Sigmoid colon (tissue), 3 donors: ENCODE measurements around the gene WFDC10A.

Experiments
- POLR2A ChIP-seq, 2 donors: fragments of 450-650 bp; IDR thresholded peaks; one replicate each; pipeline ENCODE4 v1.6.1; 2016; ENCODE audit warnings: antibody characterized with exemption in 2 of 2, mild to moderate bottlenecking in 2 of 2, moderate library complexity in 2 of 2
- TF ChIP-seq, protein P1 (sequence below), 4 experiments: fragments of 450-650 bp in 3 of 4; fragments of 200-600 bp in 1 of 4; IDR thresholded peaks; one replicate each; pipeline ENCODE4 v1.5.1; 2016 to 2019; ENCODE audit warnings: antibody characterized with exemption in 4 of 4, mild to moderate bottlenecking in 3 of 4, moderate library complexity in 2 of 4

DNA sequence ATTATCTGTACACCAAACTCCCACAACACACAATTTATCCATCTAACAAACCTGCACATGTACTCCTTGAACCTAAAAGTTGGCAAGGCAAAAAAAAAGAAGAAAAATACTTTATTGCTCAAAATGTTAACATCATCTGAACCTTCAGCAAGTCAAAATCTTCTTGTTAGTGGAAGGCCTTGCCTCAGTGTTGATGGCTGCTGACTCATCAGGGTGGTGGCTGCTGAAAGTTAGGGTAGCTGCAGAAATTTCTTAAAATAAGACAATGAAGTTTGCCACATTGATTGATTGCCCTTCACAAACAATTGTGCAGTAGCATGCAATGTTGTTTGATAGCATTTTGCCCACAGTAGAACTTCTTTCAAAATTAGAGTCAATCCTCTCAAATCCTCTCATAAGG lies 43.2 kb downstream of the WFDC10A start:
- TF ChIP-seq, protein P1, sequence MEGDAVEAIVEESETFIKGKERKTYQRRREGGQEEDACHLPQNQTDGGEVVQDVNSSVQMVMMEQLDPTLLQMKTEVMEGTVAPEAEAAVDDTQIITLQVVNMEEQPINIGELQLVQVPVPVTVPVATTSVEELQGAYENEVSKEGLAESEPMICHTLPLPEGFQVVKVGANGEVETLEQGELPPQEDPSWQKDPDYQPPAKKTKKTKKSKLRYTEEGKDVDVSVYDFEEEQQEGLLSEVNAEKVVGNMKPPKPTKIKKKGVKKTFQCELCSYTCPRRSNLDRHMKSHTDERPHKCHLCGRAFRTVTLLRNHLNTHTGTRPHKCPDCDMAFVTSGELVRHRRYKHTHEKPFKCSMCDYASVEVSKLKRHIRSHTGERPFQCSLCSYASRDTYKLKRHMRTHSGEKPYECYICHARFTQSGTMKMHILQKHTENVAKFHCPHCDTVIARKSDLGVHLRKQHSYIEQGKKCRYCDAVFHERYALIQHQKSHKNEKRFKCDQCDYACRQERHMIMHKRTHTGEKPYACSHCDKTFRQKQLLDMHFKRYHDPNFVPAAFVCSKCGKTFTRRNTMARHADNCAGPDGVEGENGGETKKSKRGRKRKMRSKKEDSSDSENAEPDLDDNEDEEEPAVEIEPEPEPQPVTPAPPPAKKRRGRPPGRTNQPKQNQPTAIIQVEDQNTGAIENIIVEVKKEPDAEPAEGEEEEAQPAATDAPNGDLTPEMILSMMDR (IDR thresholded peaks at IDR 0.05), result no peak
- no peak for TF ChIP-seq POLR2A (IDR thresholded peaks at IDR 0.05)
